WTC11 (cell line): Measurements from ENCODE around the gene C6orf47. TPM values are rescaled to one million over a fixed set of nuclear protein-coding genes. Genes with fewer than 3 reads are reported as not detected.

Experiments
- ATAC-seq: fragments of 200-7000 bp; cut with Tn5 transposase; 2 replicates; pipeline ENCODE4 v1.10.0; 2021; ENCODE audit warnings: mild to moderate bottlenecking, moderate library complexity
- CTCF ChIA-PET: fragments of 300-600 bp; sonication (Branson Sonifier 250); formaldehyde crosslinking; loops from one replicate; lab custom pipeline; 2021; ENCODE audit warnings: antibody characterized with exemption; lab: Charles Lee
- POLR2A ChIA-PET: fragments of 350-600 bp; sonication (Branson Sonifier 250); formaldehyde crosslinking; loops from one replicate; lab custom pipeline; 2021; ENCODE audit warnings: antibody characterized with exemption; lab: Charles Lee
- DNase-seq: peaks from one replicate; pipeline ENCODE4 v3.0.0; 2021; ENCODE audit warnings: low spot score
- H3K27ac Mint-ChIP-seq: 2 replicates; pipeline ENCODE4 v1.8.0; 2021; ENCODE audit warnings: mixed read lengths
- H3K27me3 Mint-ChIP-seq: 2 replicates; pipeline ENCODE4 v1.8.0; 2021; ENCODE audit warnings: low read depth, mild to moderate bottlenecking, moderate library complexity, mixed read lengths
- H3K36me3 Mint-ChIP-seq: 2 replicates; pipeline ENCODE4 v1.8.0; 2021; ENCODE audit warnings: mixed read lengths
- H3K4me1 Mint-ChIP-seq: 2 replicates; pipeline ENCODE4 v1.8.0; 2022; ENCODE audit warnings: mixed read lengths
- H3K4me3 Mint-ChIP-seq: 2 replicates; pipeline ENCODE4 v1.8.0; 2021; ENCODE audit warnings: mild to moderate bottlenecking, moderate library complexity, mixed read lengths
- H3K9me3 Mint-ChIP-seq: 2 replicates; pipeline ENCODE4 v1.8.0; 2021; ENCODE audit warnings: mixed read lengths
- ATF1 ChIP-seq: sonication (generic); formaldehyde crosslinking; IDR thresholded peaks from 2 replicates; pipeline ENCODE4 v1.8.1; 2023; ENCODE audit warnings: mild to moderate bottlenecking, moderate library complexity, missing genetic modification reagents
- CBFB ChIP-seq: sonication (generic); formaldehyde crosslinking; IDR thresholded peaks from 2 replicates; pipeline ENCODE4 v1.8.1; 2022; ENCODE audit warnings: mild to moderate bottlenecking, low read depth, missing genetic modification reagents
- ETV6 ChIP-seq: sonication (generic); formaldehyde crosslinking; IDR thresholded peaks from 2 replicates; pipeline ENCODE4 v1.8.1; 2022; ENCODE audit warnings: mild to moderate bottlenecking, missing genetic modification reagents
- GABPB1 ChIP-seq: sonication (generic); formaldehyde crosslinking; IDR thresholded peaks from 2 replicates; pipeline ENCODE4 v1.8.1; 2023; ENCODE audit warnings: mild to moderate bottlenecking, missing genetic modification reagents
- JUN ChIP-seq: sonication (generic); formaldehyde crosslinking; IDR thresholded peaks from 2 replicates; pipeline ENCODE4 v1.8.0; 2023; ENCODE audit warnings: mild to moderate bottlenecking, missing genetic modification reagents
- NR1H2 ChIP-seq: sonication (generic); formaldehyde crosslinking; IDR thresholded peaks from 2 replicates; pipeline ENCODE4 v1.9.0; 2021; ENCODE audit warnings: mild to moderate bottlenecking, moderate library complexity, missing genetic modification reagents
- RELA ChIP-seq: sonication (generic); formaldehyde crosslinking; IDR thresholded peaks from 2 replicates; pipeline ENCODE4 v1.8.1; 2022; ENCODE audit warnings: missing genetic modification reagents, mild to moderate bottlenecking, borderline replicate concordance
- RORB ChIP-seq: fragments of 250-450 bp; sonication (Bioruptor Pico); IDR thresholded peaks from 2 replicates; pipeline ENCODE4 v1.9.0; 2021; ENCODE audit warnings: mild to moderate bottlenecking
- ZNF281 ChIP-seq: sonication (generic); formaldehyde crosslinking; IDR thresholded peaks from 2 replicates; pipeline ENCODE4 v1.8.0; 2023; ENCODE audit warnings: mild to moderate bottlenecking, missing genetic modification reagents
- ZNF396 ChIP-seq: fragments of 250-450 bp; sonication (Bioruptor Pico); IDR thresholded peaks from 2 replicates; pipeline ENCODE4 v1.8.0; 2021; ENCODE audit warnings: mild to moderate bottlenecking, moderate library complexity, borderline replicate concordance
- total RNA-seq: library from RNA; stranded (reverse); gene quantifications from 3 replicates; pipeline ENCODE4 v1.2.3, GENCODE V29; 2021
- TF ChIP-seq, protein P1 (sequence below): fragments of 250-450 bp; sonication (Bioruptor Pico); IDR thresholded peaks from 2 replicates; pipeline ENCODE4 v1.8.0; 2021; ENCODE audit warnings: mild to moderate bottlenecking
- TF ChIP-seq, protein P2 (sequence below): fragments of 250-450 bp; sonication (Bioruptor Pico); IDR thresholded peaks from 2 replicates; pipeline ENCODE4 v1.9.0; 2021; ENCODE audit warnings: mild to moderate bottlenecking, borderline replicate concordance
- TF ChIP-seq, protein P3 (sequence below): fragments of 250-450 bp; sonication (Bioruptor Pico); IDR thresholded peaks from 2 replicates; pipeline ENCODE4 v1.9.0; 2021; ENCODE audit warnings: mild to moderate bottlenecking

The C6orf47 gene
- total RNA-seq, 1 experiment from 2014 or later, result 16.3 TPM

- Mint-ChIP-seq H3K4me1 (no peaks in the 10 kb centered on the region), H3K4me3 (no peak overlapping the region), H3K9me3 (no peaks in the 10 kb centered on the region), H3K36me3 (peaks cover 75% of the 10 kb centered on the region), H3K27ac (no peak overlapping the region; the same call in 1 of the 2 replicates), H3K27me3 (no peaks in the 10 kb centered on the region; the same call in 1 of the 2 replicates)
- DNase-seq, result no peak
- ChIA-PET CTCF (interaction anchor here (1.4 kb wide), 1 partner anchor 84 kb away, joined by 4 read pairs; no protein-coding TSS in a partner anchor), POLR2A (interaction anchor here (0.5 to 1.1 kb wide), 2 partner anchors 17 to 46 kb away, joined by 3 to 5 read pairs; no protein-coding TSS in a partner anchor)
- no peak for ATAC-seq
- TF ChIP-seq ZNF396 (CRISPR knock-in tag), result no peak
- TF ChIP-seq ATF1, result no peak
- TF ChIP-seq NR1H2 (CRISPR knock-in tag), result no peak
- 0 out of 2 replicates have a peak, but pooled peaks have one; percentile 28 for TF ChIP-seq JUN (CRISPR knock-in tag)
- no peak for TF ChIP-seq CBFB (CRISPR knock-in tag)
- TF ChIP-seq, protein P1, sequence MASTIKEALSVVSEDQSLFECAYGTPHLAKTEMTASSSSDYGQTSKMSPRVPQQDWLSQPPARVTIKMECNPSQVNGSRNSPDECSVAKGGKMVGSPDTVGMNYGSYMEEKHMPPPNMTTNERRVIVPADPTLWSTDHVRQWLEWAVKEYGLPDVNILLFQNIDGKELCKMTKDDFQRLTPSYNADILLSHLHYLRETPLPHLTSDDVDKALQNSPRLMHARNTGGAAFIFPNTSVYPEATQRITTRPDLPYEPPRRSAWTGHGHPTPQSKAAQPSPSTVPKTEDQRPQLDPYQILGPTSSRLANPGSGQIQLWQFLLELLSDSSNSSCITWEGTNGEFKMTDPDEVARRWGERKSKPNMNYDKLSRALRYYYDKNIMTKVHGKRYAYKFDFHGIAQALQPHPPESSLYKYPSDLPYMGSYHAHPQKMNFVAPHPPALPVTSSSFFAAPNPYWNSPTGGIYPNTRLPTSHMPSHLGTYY, result no peak
- TF ChIP-seq, protein P2, sequence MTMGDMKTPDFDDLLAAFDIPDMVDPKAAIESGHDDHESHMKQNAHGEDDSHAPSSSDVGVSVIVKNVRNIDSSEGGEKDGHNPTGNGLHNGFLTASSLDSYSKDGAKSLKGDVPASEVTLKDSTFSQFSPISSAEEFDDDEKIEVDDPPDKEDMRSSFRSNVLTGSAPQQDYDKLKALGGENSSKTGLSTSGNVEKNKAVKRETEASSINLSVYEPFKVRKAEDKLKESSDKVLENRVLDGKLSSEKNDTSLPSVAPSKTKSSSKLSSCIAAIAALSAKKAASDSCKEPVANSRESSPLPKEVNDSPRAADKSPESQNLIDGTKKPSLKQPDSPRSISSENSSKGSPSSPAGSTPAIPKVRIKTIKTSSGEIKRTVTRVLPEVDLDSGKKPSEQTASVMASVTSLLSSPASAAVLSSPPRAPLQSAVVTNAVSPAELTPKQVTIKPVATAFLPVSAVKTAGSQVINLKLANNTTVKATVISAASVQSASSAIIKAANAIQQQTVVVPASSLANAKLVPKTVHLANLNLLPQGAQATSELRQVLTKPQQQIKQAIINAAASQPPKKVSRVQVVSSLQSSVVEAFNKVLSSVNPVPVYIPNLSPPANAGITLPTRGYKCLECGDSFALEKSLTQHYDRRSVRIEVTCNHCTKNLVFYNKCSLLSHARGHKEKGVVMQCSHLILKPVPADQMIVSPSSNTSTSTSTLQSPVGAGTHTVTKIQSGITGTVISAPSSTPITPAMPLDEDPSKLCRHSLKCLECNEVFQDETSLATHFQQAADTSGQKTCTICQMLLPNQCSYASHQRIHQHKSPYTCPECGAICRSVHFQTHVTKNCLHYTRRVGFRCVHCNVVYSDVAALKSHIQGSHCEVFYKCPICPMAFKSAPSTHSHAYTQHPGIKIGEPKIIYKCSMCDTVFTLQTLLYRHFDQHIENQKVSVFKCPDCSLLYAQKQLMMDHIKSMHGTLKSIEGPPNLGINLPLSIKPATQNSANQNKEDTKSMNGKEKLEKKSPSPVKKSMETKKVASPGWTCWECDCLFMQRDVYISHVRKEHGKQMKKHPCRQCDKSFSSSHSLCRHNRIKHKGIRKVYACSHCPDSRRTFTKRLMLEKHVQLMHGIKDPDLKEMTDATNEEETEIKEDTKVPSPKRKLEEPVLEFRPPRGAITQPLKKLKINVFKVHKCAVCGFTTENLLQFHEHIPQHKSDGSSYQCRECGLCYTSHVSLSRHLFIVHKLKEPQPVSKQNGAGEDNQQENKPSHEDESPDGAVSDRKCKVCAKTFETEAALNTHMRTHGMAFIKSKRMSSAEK (CRISPR knock-in tag), result no peak
- TF ChIP-seq ZNF281 (CRISPR knock-in tag), result no peak
Measured at GRCh38 chr6:31634969-31635575, 25.5 kb downstream of the C6orf47 start.

DNA sequence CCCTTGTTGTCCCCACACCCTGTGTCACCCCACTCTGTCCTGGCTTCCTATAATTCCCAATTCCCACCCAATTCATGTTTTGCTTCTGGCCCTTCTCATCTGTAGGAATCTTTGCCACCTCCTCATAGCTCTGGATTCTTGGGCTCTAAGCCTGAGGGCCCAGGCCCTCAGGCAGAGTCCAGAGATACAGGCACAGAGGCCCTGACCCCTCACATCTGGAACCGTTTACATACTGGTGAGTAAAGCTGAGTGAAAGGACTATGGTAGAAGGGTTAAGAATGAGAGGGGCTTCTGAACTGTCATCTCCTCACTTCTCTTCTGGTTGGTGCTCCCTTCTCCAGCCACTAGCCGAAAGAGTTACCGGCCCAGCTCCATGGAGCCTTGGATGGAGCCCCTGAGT lies 26.4 kb downstream of the C6orf47 start:
- TF ChIP-seq RELA (CRISPR knock-in tag) (no peak), ETV6 (no peak), RORB (CRISPR knock-in tag) (no peak)
- Mint-ChIP-seq H3K27ac (peak overlapping the region; percentile 79; the same call in 1 of the 2 replicates), H3K9me3 (no peaks in the 10 kb centered on the region), H3K4me3 (no peak overlapping the region), H3K36me3 (peaks cover 79% of the 10 kb centered on the region), H3K4me1 (no peaks in the 10 kb centered on the region), H3K27me3 (no peaks in the 10 kb centered on the region; the same call in 1 of the 2 replicates)
- ChIA-PET CTCF (interaction anchor here (1.4 kb wide), 1 partner anchor 83 kb away, joined by 4 read pairs; no protein-coding TSS in a partner anchor), POLR2A (interaction anchor here (1.1 kb wide), 1 partner anchor 18 kb away, joined by 5 read pairs; no protein-coding TSS in a partner anchor)
- DNase-seq (no peak), ATAC-seq (no peak)

GRCh38 chr6:31633447-31633846 lies 27.1 kb downstream of the C6orf47 start:
- Mint-ChIP-seq H3K27me3 (no peaks in the 10 kb centered on the region; the same call in 1 of the 2 replicates), H3K27ac (no peak overlapping the region), H3K9me3 (no peaks in the 10 kb centered on the region), H3K36me3 (peaks cover 86% of the 10 kb centered on the region), H3K4me3 (no peak overlapping the region), H3K4me1 (no peaks in the 10 kb centered on the region)
- POLR2A ChIA-PET, result interaction anchor here (0.6 kb wide), 1 partner anchor 18 kb away, joined by 4 read pairs; no protein-coding TSS in a partner anchor
- ATAC-seq (no peak), DNase-seq (no peak)
- TF ChIP-seq GABPB1 (CRISPR knock-in tag), result no peak
- TF ChIP-seq, protein P3, sequence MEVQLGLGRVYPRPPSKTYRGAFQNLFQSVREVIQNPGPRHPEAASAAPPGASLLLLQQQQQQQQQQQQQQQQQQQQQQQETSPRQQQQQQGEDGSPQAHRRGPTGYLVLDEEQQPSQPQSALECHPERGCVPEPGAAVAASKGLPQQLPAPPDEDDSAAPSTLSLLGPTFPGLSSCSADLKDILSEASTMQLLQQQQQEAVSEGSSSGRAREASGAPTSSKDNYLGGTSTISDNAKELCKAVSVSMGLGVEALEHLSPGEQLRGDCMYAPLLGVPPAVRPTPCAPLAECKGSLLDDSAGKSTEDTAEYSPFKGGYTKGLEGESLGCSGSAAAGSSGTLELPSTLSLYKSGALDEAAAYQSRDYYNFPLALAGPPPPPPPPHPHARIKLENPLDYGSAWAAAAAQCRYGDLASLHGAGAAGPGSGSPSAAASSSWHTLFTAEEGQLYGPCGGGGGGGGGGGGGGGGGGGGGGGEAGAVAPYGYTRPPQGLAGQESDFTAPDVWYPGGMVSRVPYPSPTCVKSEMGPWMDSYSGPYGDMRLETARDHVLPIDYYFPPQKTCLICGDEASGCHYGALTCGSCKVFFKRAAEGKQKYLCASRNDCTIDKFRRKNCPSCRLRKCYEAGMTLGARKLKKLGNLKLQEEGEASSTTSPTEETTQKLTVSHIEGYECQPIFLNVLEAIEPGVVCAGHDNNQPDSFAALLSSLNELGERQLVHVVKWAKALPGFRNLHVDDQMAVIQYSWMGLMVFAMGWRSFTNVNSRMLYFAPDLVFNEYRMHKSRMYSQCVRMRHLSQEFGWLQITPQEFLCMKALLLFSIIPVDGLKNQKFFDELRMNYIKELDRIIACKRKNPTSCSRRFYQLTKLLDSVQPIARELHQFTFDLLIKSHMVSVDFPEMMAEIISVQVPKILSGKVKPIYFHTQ (CRISPR knock-in tag), result no peak
- TF ChIP-seq RELA (CRISPR knock-in tag), result no peak
- CTCF ChIA-PET, result interaction anchor here (1.4 kb wide), 1 partner anchor 82 kb away, joined by 4 read pairs; no protein-coding TSS in a partner anchor
